GM12873 (cell line): Measurements from ENCODE around the gene PIAS1.

Experiments
- CTCF ChIP-seq: IDR thresholded peaks from 2 replicates; pipeline ENCODE4 v1.5.1; 2012; ENCODE audit warnings: low read depth, mild to moderate bottlenecking, moderate library complexity, low read length, control low read depth; ENCODE audit not compliant: insufficient read depth; ENCODE audit errors: missing control alignments

The PIAS1 gene

GRCh38 chr15:68224546-68225250 is 170.6 kb downstream of the PIAS1 start:
- no peak for TF ChIP-seq CTCF

GRCh38 chr15:68227643-68228142 is 173.6 kb downstream of the PIAS1 start:
- TF ChIP-seq CTCF = no peak

GRCh38 chr15:68228143-68228970 is 174.2 kb downstream of the PIAS1 start:
- no peak for TF ChIP-seq CTCF

- TF ChIP-seq CTCF = no peak
Measured at GRCh38 chr15:68228971-68229385, 174.9 kb downstream of the PIAS1 start.

- TF ChIP-seq CTCF = no peak
Measured at GRCh38 chr15:68229386-68230156, 175.5 kb downstream of the PIAS1 start, which contains the start of gene CLN6. CLN6 (minus strand) TSS chr15:68229728; CDS start chr15:68229584, 144 bp downstream.

GRCh38 chr15:68230157-68231100 is 176.3 kb downstream of the PIAS1 start:
- TF ChIP-seq CTCF = peak; percentile 1
